Prostate gland (tissue), 2 donors: ENCODE measurements around the gene NGLY1.

Experiments used
- POLR2AphosphoS5 ChIP-seq: sonication (generic); formaldehyde crosslinking; IDR thresholded peaks from one replicate; pipeline ENCODE4 v1.6.1; 2017; ENCODE audit warnings: antibody characterized with exemption
- TF ChIP-seq, protein P1 (sequence below), 4 experiments: fragments of 200-600 bp in 2 of 4; fragments of 450-650 bp in 2 of 4; sonication (generic) in 2 of 4; IDR thresholded peaks; 1 replicate in 3 of 4; 2 replicates in 1 of 4; pipeline ENCODE4 v1.5.1; 2016 to 2019; ENCODE audit warnings: antibody characterized with exemption in 4 of 4, mild to moderate bottlenecking in 2 of 4, moderate library complexity in 2 of 4

DNA sequence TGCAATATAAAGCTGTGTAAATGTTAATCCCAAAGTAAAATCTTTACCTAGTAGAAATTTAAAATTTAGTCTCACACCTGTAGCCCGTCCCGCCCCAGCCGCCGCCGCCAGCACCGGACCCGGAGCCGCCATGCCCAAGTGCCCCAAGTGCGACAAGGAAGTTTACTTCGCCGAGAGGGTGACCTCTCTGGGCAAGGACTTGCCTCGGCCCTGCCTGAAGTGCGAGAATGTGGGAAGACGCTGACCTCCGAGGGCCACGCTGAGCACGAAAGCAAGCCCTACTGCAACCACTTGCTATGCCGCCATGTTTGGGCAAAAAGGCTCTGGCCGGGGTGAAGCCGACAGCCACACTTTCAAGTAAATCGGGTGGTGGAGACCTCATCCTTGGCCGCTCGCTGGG lies 96.5 kb downstream of the NGLY1 start:
- TF ChIP-seq, protein P1, sequence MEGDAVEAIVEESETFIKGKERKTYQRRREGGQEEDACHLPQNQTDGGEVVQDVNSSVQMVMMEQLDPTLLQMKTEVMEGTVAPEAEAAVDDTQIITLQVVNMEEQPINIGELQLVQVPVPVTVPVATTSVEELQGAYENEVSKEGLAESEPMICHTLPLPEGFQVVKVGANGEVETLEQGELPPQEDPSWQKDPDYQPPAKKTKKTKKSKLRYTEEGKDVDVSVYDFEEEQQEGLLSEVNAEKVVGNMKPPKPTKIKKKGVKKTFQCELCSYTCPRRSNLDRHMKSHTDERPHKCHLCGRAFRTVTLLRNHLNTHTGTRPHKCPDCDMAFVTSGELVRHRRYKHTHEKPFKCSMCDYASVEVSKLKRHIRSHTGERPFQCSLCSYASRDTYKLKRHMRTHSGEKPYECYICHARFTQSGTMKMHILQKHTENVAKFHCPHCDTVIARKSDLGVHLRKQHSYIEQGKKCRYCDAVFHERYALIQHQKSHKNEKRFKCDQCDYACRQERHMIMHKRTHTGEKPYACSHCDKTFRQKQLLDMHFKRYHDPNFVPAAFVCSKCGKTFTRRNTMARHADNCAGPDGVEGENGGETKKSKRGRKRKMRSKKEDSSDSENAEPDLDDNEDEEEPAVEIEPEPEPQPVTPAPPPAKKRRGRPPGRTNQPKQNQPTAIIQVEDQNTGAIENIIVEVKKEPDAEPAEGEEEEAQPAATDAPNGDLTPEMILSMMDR (IDR thresholded peaks at IDR 0.05) = no peak
- TF ChIP-seq POLR2AphosphoS5 = no peak
